Measurements from ENCODE around the gene TMEM69. TPM values are rescaled to one million over a fixed set of nuclear protein-coding genes. Genes with fewer than 3 reads are reported as not detected.

Gene TMEM69
- total and polyA plus RNA-seq, 10 of the 15 experiments (the other 5 are each of a cell fraction or from before 2014, with no cell fraction given) = 44.6 to 162 (median 88.8) TPM

GRCh38 chr1:45668526-45668925 lies 19.5 kb upstream of the TMEM69 start:
- no peak for ATAC-seq
- H3K4me1 ChIP-seq (ENCODE audit: control insufficient read depth, insufficient read depth, low read length) = no peaks in the 10 kb centered on the region
- no peak overlapping the region for H3K4me2 ChIP-seq (ENCODE audit: control insufficient read depth, insufficient read depth)
- in situ Hi-C loops (cut with MboI) = no loop called here
- no peak overlapping the region for H3K9ac ChIP-seq (ENCODE audit: control insufficient read depth, insufficient read depth, low read length)
- H3K27ac ChIP-seq (ENCODE audit: control insufficient read depth, insufficient read depth) = no peak overlapping the region
- ChIA-PET CTCF (no interaction called here), RAD21 (ENCODE audit: unreplicated experiment) (no interaction called here), SMC1A (ENCODE audit: uncharacterized antibody, unreplicated experiment) (interaction anchor here (1.0 to 1.2 kb wide), 3 partner anchors 9 to 175 kb away, joined by 3 read pairs; no protein-coding TSS in a partner anchor), POLR2A (no interaction called here)
- H4K20me1 ChIP-seq (ENCODE audit: control insufficient read depth, insufficient read depth) = peaks cover 3% of the 10 kb centered on the region
- no peak overlapping the region for H3K4me3 ChIP-seq
- no TSS peak for BruUV-seq (replicated peaks)
- H3K36me3 ChIP-seq (ENCODE audit: control insufficient read depth in 2 of 2, insufficient read depth in 2 of 2, low read length in 1 of 2) = no peaks in the 10 kb centered on the region; a peak in 3 of 4 replicates
- H2AFZ ChIP-seq (ENCODE audit: control insufficient read depth, low read depth, low read length) = no peak overlapping the region
- no peak for FAIRE-seq
- H3K27me3 ChIP-seq (replicated peaks in 1 of 2; ENCODE audit: control insufficient read depth in 2 of 2, insufficient read depth in 2 of 2, low read length in 1 of 2) = no peaks in the 10 kb centered on the region
- no peak for DNase-seq (ENCODE audit: low read depth, low spot score)
- H3K79me2 ChIP-seq (ENCODE audit: control insufficient read depth, insufficient read depth, low read length) = peaks cover 72% of the 10 kb centered on the region
- intact Hi-C loops (cut with micrococcal nuclease; ENCODE audit: unreplicated experiment) = no loop called here
- WGBS (ENCODE audit: insufficient coverage, insufficient replicate concordance, low lambda C conversion rate, missing lambda C conversion rate) = 81% methylated on average over 4 of the region's 4 CpGs
- H3K9me3 ChIP-seq (replicated peaks; ENCODE audit: control insufficient read depth, insufficient read depth, low read length) = no peaks in the 10 kb centered on the region
- no peak for TF ChIP-seq HDGF (IDR thresholded peaks at IDR 0.05)
- no peak for TF ChIP-seq IKZF1 (conservative IDR thresholded peaks at IDR 0.05)
- no peak for TF ChIP-seq HDAC2 (IDR thresholded peaks at IDR 0.05)
- no peak for TF ChIP-seq RELB (IDR thresholded peaks at IDR 0.05; ENCODE audit: low read depth)
- no peak for TF ChIP-seq YBX1 (IDR thresholded peaks at IDR 0.05)
- TF ChIP-seq BRCA1 (IDR thresholded peaks at IDR 0.05; ENCODE audit: low read depth, low read length) = no peak
- TF ChIP-seq ZNF384 (IDR thresholded peaks at IDR 0.05; ENCODE audit: borderline replicate concordance, low read depth, low read length) = no peak
- no peak for TF ChIP-seq RBBP5 (conservative IDR thresholded peaks at IDR 0.05)
- TF ChIP-seq TCF7 (IDR thresholded peaks at IDR 0.05; ENCODE audit: borderline replicate concordance) = no peak
- no peak for TF ChIP-seq NFXL1 (IDR thresholded peaks at IDR 0.05; ENCODE audit: borderline replicate concordance)
- TF ChIP-seq DPF2 (IDR thresholded peaks at IDR 0.05) = no peak
- TF ChIP-seq CEBPB (IDR thresholded peaks at IDR 0.05; ENCODE audit: borderline replicate concordance in 1 of 2, low read depth in 2 of 2, low read length in 2 of 2) = no peak
- no peak for TF ChIP-seq ESRRA (IDR thresholded peaks at IDR 0.05; ENCODE audit: low read length)
